SU-DHL-6 (cell line): ENCODE data around the gene HHIP.

ENCODE experiments used
- H2AFZ ChIP-seq: fragments of 200-600 bp; sonication (generic); 2 replicates; pipeline ENCODE4 v1.6.1; 2014; ENCODE audit warnings: low read depth, mild to moderate bottlenecking, moderate library complexity, mixed read lengths, antibody characterized with exemption, low read length; ENCODE audit not compliant: severe bottlenecking
- H3F3A ChIP-seq: fragments of 200-600 bp; shearing (Covaris generic); 2 replicates; pipeline ENCODE4 v1.6.0; 2016; ENCODE audit warnings: antibody characterized with exemption, mild to moderate bottlenecking; ENCODE audit not compliant: insufficient read depth
- H3K27ac ChIP-seq: fragments of 200-600 bp; sonication (generic); 2 replicates; pipeline ENCODE4 v1.5.1; 2016; ENCODE audit warnings: low read depth, mild to moderate bottlenecking, low read length, moderate library complexity, mixed read lengths
- H3K27me3 ChIP-seq: fragments of 200-600 bp; sonication (generic), shearing (Covaris generic); 2 replicates; pipeline ENCODE4 v1.6.0; 2014; ENCODE audit warnings: mild to moderate bottlenecking, low read length
- H3K36me3 ChIP-seq: fragments of 200-600 bp; sonication (generic); 2 replicates; pipeline ENCODE4 v1.6.1; 2014; ENCODE audit warnings: mild to moderate bottlenecking, low read length, mixed read lengths
- H3K4me2 ChIP-seq: fragments of 300-600, 200-600 bp; shearing (Covaris generic), sonication (generic); 2 replicates; pipeline ENCODE4 v1.6.0; 2014; ENCODE audit warnings: low read length, low read depth, mild to moderate bottlenecking; ENCODE audit not compliant: poor library complexity, severe bottlenecking
- H3K4me3 ChIP-seq: fragments of 200-600 bp; sonication (generic); 2 replicates; pipeline ENCODE4 v1.5.1; 2014; ENCODE audit warnings: antibody characterized with exemption, low read length, mild to moderate bottlenecking, mixed read lengths; ENCODE audit not compliant: insufficient read depth, poor library complexity, severe bottlenecking
- H3K79me2 ChIP-seq: fragments of 200-600 bp; sonication (generic); 2 replicates; pipeline ENCODE4 v1.6.1; 2014; ENCODE audit warnings: mild to moderate bottlenecking, low read length, moderate library complexity; ENCODE audit not compliant: insufficient read depth
- H3K9ac ChIP-seq: fragments of 200-600 bp; sonication (generic); 2 replicates; pipeline ENCODE4 v1.7.0; 2014; ENCODE audit warnings: mild to moderate bottlenecking, low read length
- H3K9me2 ChIP-seq: fragments of 200-600 bp; sonication (generic); replicated peaks from 2 replicates; pipeline ENCODE4 v1.6.1; 2014; ENCODE audit warnings: low read length; ENCODE audit not compliant: insufficient read depth
- H3K9me3 ChIP-seq: fragments of 200-600 bp; sonication (generic); 2 replicates; pipeline ENCODE4 v1.6.1; 2014; ENCODE audit warnings: low read length, mixed read lengths; ENCODE audit not compliant: insufficient read depth
- H4K20me1 ChIP-seq: fragments of 200-600 bp; sonication (generic); 2 replicates; pipeline ENCODE4 v1.6.1; 2014; ENCODE audit warnings: low read depth, mild to moderate bottlenecking, antibody characterized with exemption, low read length, moderate library complexity, mixed read lengths
- CTCF ChIP-seq: fragments of 200-600 bp; sonication (generic); IDR thresholded peaks from one replicate; pipeline ENCODE4 v1.5.1; 2017; ENCODE audit warnings: antibody characterized with exemption, mild to moderate bottlenecking, low read length, moderate library complexity; ENCODE audit not compliant: insufficient read depth, poor library complexity, severe bottlenecking
- EZH2phosphoT487 ChIP-seq: fragments of 200-600 bp; sonication (generic), shearing (Covaris generic); conservative IDR thresholded peaks from 2 replicates; pipeline ENCODE4 v1.6.1; 2018; ENCODE audit warnings: mild to moderate bottlenecking, antibody characterized with exemption, low read length, moderate library complexity, mixed read lengths

The HHIP gene

GRCh38 chr4:144627663-144628076, 18.3 kb upstream of the HHIP start:
- Histone ChIP-seq H3K4me2 (no peak overlapping the region), H3K27me3 (no peaks in the 10 kb centered on the region), H3K36me3 (no peaks in the 10 kb centered on the region), H3K4me3 (no peak overlapping the region), H3K9me3 (no peaks in the 10 kb centered on the region), H3K9me2 (no peaks in the 10 kb centered on the region), H3K79me2 (no peaks in the 10 kb centered on the region), H2AFZ (no peak overlapping the region), H3K9ac (no peak overlapping the region), H3K27ac (no peak overlapping the region), H3F3A (no peaks in the 10 kb centered on the region), H4K20me1 (no peaks in the 10 kb centered on the region)
- TF ChIP-seq EZH2phosphoT487, result no peak
- TF ChIP-seq CTCF, result no peak

GRCh38 chr4:144633215-144633614, 12.7 kb upstream of the HHIP start:
- H3K4me2 ChIP-seq, result no peak overlapping the region
- no peaks in the 10 kb centered on the region for H3K79me2 ChIP-seq
- H3F3A ChIP-seq, result no peaks in the 10 kb centered on the region
- TF ChIP-seq EZH2phosphoT487 (no peak), CTCF (no peak)
- H3K36me3 ChIP-seq, result no peaks in the 10 kb centered on the region
- H4K20me1 ChIP-seq, result no peaks in the 10 kb centered on the region
- H3K9me2 ChIP-seq, result no peaks in the 10 kb centered on the region
- no peaks in the 10 kb centered on the region for H3K27me3 ChIP-seq
- no peak overlapping the region for H3K4me3 ChIP-seq
- H3K27ac ChIP-seq, result no peak overlapping the region
- no peak overlapping the region for H2AFZ ChIP-seq
- H3K9me3 ChIP-seq, result no peaks in the 10 kb centered on the region
- no peak overlapping the region for H3K9ac ChIP-seq

- Histone ChIP-seq H4K20me1 (no peaks in the 10 kb centered on the region), H3F3A (no peaks in the 10 kb centered on the region), H2AFZ (no peak overlapping the region), H3K9me3 (no peaks in the 10 kb centered on the region), H3K79me2 (no peaks in the 10 kb centered on the region), H3K36me3 (no peaks in the 10 kb centered on the region), H3K27ac (no peak overlapping the region), H3K4me2 (no peak overlapping the region), H3K4me3 (no peak overlapping the region), H3K9me2 (no peaks in the 10 kb centered on the region), H3K27me3 (no peaks in the 10 kb centered on the region), H3K9ac (no peak overlapping the region)
- no peak for TF ChIP-seq EZH2phosphoT487
- TF ChIP-seq CTCF, result no peak
These were observed 10.8 kb upstream of the HHIP start for GRCh38 chr4:144634978-144635747.
